ENCODE results near the gene ITIH3.

DNA sequence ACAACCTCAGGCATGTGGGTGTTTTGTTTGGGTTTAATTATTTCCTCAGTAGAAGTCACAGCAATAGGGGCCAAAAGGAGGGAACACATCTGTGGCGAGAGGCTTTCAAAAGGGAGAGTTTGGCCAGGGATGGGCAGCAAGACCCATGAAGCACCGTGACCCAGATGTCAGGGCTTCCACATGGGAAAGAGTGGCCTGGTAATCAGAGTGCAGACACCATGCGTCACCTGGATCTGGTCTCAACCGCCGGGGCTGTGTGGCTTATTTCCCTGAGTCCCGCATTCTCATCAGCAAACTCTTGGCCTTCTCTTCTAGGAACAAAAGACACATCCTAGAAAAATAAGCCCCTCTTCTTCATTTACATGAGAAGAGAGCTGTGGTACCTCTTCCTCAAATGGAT, 52.6 kb downstream of the ITIH3 start:
- TF ChIP-seq, protein P1, sequence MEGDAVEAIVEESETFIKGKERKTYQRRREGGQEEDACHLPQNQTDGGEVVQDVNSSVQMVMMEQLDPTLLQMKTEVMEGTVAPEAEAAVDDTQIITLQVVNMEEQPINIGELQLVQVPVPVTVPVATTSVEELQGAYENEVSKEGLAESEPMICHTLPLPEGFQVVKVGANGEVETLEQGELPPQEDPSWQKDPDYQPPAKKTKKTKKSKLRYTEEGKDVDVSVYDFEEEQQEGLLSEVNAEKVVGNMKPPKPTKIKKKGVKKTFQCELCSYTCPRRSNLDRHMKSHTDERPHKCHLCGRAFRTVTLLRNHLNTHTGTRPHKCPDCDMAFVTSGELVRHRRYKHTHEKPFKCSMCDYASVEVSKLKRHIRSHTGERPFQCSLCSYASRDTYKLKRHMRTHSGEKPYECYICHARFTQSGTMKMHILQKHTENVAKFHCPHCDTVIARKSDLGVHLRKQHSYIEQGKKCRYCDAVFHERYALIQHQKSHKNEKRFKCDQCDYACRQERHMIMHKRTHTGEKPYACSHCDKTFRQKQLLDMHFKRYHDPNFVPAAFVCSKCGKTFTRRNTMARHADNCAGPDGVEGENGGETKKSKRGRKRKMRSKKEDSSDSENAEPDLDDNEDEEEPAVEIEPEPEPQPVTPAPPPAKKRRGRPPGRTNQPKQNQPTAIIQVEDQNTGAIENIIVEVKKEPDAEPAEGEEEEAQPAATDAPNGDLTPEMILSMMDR (conservative IDR thresholded peaks at IDR 0.05): no peak
- no peak for TF ChIP-seq ZFX (IDR thresholded peaks at IDR 0.05)

Measured in C4-2B (cell line).